AG09319 (cell line): ENCODE data around the gene LIF.
A peak's percentile ranks its signal among the peaks of the same experiment; 100 is the strongest.

ENCODE experiments used
- DNase-seq: peaks from one replicate; pipeline ENCODE4 v3.0.0-alpha.2; 2010; ENCODE audit warnings: low read depth; ENCODE audit errors: extremely low read depth
- TF ChIP-seq, protein P1 (sequence below): IDR thresholded peaks from 2 replicates; pipeline ENCODE4 v1.5.1; 2011; ENCODE audit warnings: low read depth, mild to moderate bottlenecking, inconsistent platforms, low read length, moderate library complexity

LIF gene

DNA sequence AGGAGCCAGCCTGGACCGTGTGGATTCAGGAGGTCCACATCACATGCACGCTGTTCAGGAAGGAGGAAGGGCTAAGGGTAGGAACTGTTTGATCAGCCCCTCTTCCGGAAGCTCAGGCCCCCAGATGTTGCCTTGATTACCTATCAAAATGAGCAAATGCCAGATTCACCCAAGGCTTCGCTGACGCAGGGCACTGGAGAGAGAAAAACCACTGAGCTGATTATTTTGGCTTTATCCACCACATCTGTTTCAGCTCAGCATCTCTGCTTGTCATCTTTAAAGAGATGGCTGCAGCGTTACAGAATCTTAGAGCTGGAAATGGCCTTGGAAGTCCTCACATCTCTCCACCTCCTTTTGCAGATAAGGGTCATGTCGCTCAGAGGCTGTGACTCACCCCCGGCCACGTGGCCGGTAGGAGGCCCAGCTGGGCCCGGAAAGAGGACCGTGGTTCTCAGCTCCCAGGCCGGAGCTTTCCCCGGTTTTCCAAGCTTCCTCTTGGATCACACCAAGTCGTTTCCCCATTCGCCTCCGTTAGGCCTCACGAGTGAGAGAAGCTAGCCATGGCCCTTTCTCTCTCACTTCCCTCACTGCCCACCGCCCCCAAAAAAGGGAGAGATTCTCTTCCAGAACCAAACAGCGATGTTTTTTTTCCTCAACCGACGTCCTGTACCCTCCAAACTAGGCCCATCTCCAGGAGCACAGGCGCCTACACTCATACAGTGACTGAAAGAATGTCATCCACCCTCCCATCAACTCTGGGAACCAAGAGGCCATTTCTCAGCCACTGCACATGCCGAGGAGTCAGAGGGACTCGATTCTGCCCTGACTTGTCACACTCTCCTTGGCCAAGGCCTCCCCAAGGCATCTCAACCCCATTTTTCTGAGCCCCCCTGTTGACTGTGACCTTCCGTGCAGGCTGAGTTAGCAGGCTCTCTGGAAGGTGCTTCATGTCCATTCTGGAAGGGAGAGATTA lies 37.6 kb downstream of the LIF start:
- DNase-seq = peak; percentile 83
- TF ChIP-seq, protein P1, sequence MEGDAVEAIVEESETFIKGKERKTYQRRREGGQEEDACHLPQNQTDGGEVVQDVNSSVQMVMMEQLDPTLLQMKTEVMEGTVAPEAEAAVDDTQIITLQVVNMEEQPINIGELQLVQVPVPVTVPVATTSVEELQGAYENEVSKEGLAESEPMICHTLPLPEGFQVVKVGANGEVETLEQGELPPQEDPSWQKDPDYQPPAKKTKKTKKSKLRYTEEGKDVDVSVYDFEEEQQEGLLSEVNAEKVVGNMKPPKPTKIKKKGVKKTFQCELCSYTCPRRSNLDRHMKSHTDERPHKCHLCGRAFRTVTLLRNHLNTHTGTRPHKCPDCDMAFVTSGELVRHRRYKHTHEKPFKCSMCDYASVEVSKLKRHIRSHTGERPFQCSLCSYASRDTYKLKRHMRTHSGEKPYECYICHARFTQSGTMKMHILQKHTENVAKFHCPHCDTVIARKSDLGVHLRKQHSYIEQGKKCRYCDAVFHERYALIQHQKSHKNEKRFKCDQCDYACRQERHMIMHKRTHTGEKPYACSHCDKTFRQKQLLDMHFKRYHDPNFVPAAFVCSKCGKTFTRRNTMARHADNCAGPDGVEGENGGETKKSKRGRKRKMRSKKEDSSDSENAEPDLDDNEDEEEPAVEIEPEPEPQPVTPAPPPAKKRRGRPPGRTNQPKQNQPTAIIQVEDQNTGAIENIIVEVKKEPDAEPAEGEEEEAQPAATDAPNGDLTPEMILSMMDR = no peak

DNA sequence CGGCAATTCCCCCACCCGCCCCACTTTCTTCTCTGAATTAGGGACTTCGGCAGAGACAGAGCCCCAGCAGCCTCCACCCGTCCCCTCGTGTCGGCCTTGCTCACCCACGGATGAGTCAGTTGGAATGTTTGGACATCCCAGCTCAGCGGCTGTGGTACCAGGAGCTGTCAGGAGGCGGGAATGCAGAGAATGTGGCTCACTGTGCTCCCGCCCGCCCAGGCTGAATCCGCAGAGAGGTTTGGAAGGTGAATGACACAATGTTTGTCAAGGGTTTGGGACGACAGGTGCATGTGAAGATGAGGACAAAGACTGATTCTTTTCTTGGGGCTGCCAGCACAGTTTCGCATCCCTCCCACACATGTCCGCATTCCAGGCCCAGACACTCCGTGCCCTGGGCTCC lies 39.6 kb downstream of the LIF start:
- TF ChIP-seq, protein P1 = no peak
- peak; percentile 71 for DNase-seq

DNA sequence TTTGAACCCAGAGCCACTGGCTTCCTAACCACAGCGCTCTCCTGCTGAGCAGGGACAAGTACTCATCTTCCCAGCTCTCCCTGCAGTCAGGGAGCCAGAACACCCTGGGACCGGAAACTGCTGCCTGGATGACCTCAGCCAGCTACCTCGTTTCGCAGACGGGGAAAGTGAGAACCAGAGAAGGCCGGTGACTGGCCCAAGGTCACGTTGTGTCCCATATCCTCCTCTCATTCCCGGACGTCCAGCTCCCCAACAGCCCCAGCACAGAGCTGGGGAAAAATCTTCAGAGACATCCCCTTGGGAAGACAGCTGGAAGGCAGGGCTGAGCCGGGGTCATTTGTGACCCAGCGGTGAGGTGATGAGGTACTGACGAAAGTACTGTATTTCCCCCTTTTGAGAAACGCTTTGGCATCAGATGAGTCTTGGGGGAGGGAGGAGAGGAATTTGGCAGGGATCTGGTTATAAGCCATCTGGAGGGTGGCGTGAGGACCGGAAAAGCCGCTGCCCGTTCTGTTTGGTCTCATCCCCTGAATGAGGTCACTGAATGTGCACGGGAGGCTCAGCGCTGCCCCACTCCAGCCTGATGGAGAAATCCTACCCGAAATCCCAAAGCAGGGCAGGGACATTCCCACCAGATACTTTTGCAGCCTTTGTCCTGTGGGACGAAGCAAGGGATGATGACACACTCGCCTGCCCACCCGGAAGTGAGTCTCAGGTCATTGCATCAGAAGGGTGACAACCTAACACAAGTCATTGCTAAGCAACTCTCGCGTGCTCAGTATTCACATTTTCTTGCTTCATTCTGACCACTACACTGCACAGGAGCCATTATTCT lies 41.1 kb downstream of the LIF start:
- TF ChIP-seq, protein P1 = no peak
- peak; percentile 93 for DNase-seq

DNA sequence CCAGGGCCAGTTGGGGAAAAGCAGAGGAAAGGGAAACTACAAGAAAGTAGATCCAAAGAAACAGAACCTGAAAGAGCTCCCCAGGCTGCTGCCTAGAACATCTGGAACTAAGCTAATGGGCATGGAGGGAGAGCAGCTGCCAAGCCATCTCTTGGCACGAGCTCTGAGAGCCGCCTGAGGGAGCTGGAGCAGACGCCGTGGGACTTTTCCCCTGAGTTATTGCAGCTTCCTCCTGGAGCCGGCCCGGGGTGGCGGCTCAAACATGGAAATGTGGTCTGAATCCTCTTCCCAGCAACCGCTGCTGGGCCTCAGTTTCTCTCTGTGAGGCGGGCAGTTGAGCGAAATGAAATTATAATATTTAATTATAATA lies 41.8 kb downstream of the LIF start:
- TF ChIP-seq, protein P1 = no peak
- peak; percentile 89 for DNase-seq

DNA sequence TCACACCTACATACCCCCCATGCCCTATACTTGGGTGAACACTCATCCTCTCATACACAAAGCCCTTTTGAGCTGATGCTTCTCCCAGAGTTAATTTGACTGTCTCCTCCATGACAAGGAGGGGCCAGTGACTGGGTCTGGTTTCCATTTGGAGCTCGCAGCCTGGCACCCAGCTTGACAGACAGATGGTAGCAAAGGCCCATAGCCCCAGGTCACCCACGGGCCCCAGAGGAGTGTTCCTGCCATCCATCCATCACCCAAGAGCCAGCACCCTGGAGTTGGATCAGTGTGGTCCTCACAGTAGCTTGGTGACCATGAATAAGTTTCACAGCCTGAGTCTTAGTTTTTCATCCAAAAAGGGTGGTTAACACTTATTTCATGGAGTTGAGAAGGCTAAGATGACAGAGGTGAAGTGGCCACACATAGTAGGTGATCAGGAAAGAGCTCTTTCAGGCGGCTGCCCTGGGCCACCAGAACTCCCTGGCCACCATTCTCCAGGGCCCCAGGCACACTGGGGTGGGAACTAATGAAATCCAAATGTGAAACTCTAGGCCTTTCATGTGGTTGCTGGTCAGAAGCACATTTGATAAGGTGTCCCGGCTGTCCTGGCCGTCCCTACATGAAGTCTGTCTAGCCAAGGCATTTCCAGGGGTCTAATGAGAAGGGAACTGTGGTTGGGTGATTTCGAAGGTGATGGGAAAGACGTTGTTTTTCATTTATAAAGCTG lies 42.4 kb downstream of the LIF start:
- DNase-seq = no peak

DNA sequence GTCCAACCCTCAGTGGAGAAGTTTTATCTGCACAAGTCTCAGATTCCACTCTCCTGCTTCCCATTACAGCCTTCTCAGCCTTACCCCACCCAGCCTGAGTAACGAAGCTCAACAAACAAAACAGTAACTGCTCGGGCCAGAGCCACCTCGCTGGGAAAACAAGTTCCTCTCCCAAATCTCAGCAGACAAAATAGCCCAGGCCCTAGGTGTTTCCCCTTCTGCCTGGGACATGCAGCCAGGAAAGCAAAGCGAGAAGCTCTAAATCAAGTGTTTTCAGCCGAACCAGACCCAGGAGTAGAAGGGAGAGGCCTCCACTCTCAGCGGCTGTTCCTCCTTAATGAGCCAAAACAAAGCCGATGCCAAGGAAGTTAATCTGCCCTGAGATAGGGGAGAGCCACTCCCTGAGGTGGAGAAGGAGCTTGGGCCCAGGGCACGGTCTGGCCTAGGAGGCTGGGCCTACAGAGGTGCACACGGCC lies 44.0 kb downstream of the LIF start:
- DNase-seq = peak; percentile 72
- TF ChIP-seq, protein P1 = no peak; the same call in 1 of the 2 replicates

More for the DNA sequence above, 42.4 kb downstream of the LIF start:
- TF ChIP-seq, protein P1 = no peak
